ENCODE data around the gene UGT2B7. TPM values are rescaled to one million over a fixed set of nuclear protein-coding genes. Genes with fewer than 3 reads are reported as not detected.

Gene UGT2B7
- total RNA-seq, 1 experiment from 2014 or later, result not detected

DNA sequence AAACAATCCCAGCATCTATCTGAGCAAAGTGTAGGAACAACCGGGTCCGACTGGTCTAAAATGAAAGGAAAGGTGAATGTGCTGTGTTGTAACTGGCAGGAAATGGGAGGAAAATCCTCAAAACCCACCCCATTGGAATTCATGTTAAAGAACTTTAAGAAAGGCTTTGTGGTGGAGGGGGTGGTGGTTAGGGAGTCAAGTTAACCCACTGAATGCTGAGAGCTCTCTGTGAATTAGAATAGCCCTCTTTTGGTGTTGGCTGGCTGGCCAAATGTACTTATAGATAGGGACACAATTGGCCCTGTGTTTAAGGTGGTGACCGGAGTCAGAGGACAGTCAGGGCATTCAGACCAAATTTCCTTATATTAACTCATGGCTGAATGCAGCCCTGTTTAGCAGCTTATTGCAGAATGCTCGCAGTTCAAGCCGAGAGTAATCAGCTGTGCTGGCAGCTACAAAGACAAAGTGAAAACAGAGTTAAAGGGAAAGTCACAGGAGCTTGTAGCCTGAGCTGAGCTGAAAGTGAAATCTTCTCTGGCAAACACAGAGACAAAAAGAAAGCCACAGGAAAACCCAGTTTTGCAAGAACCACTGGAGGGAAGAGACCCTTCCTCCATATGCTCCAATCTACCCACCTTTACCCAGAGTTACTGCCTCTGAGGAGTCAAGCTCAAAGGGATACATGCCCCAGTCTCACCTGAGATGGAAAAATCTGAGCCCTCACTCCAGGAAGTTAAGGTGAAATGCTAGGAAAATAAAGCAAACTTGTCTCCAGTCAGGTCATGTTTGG is 38.5 kb upstream of the UGT2B7 start:
- ChIA-PET CTCF (interaction anchor here (0.6 kb wide), 1 partner anchor 74 kb away, joined by 6 read pairs; no protein-coding TSS in a partner anchor), POLR2A (ENCODE audit: unreplicated experiment) (no interaction called here)
- Histone ChIP-seq H4K20me1 (ENCODE audit: low read length) (no peaks in the 10 kb centered on the region), H3K9me3 (ENCODE audit: low read length) (no peaks in the 10 kb centered on the region), H3K27me3 (ENCODE audit: low read length) (no peaks in the 10 kb centered on the region), H3K4me2 (ENCODE audit: low read length) (no peak overlapping the region), H3K9ac (ENCODE audit: low read length) (no peak overlapping the region), H3K27ac (ENCODE audit: low read length) (no peak overlapping the region), H3K79me2 (ENCODE audit: low read length) (no peaks in the 10 kb centered on the region), H3K4me3 (ENCODE audit: low read length) (no peak overlapping the region), H3F3A (ENCODE audit: low read length, unreplicated experiment) (no peaks in the 10 kb centered on the region), H2AFZ (ENCODE audit: low read length) (0 out of 2 replicates have a peak overlapping the region, but pooled peaks have one; percentile 1), H3K36me3 (ENCODE audit: low read depth, low read length) (no peaks in the 10 kb centered on the region), H3K9me2 (replicated peaks; ENCODE audit: low read length) (no peaks in the 10 kb centered on the region), H3K4me1 (ENCODE audit: insufficient read depth, low read length) (peaks cover 21% of the 10 kb centered on the region)
- no TSS peak for BruUV-seq (replicated peaks)
- no peak for DNase-seq
- no peak for ATAC-seq
- no peak for TF ChIP-seq EZH2 (IDR thresholded peaks at IDR 0.05; ENCODE audit: low read length, unreplicated experiment)
- TF ChIP-seq, protein P1, sequence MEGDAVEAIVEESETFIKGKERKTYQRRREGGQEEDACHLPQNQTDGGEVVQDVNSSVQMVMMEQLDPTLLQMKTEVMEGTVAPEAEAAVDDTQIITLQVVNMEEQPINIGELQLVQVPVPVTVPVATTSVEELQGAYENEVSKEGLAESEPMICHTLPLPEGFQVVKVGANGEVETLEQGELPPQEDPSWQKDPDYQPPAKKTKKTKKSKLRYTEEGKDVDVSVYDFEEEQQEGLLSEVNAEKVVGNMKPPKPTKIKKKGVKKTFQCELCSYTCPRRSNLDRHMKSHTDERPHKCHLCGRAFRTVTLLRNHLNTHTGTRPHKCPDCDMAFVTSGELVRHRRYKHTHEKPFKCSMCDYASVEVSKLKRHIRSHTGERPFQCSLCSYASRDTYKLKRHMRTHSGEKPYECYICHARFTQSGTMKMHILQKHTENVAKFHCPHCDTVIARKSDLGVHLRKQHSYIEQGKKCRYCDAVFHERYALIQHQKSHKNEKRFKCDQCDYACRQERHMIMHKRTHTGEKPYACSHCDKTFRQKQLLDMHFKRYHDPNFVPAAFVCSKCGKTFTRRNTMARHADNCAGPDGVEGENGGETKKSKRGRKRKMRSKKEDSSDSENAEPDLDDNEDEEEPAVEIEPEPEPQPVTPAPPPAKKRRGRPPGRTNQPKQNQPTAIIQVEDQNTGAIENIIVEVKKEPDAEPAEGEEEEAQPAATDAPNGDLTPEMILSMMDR (conservative IDR thresholded peaks at IDR 0.05; ENCODE audit: low read depth, low read length), result no peak
- TF ChIP-seq EZH2phosphoT487 (IDR thresholded peaks at IDR 0.05; ENCODE audit: borderline replicate concordance, low read length), result no peak
- intact Hi-C loops (cut with micrococcal nuclease), result no loop called here

DNA sequence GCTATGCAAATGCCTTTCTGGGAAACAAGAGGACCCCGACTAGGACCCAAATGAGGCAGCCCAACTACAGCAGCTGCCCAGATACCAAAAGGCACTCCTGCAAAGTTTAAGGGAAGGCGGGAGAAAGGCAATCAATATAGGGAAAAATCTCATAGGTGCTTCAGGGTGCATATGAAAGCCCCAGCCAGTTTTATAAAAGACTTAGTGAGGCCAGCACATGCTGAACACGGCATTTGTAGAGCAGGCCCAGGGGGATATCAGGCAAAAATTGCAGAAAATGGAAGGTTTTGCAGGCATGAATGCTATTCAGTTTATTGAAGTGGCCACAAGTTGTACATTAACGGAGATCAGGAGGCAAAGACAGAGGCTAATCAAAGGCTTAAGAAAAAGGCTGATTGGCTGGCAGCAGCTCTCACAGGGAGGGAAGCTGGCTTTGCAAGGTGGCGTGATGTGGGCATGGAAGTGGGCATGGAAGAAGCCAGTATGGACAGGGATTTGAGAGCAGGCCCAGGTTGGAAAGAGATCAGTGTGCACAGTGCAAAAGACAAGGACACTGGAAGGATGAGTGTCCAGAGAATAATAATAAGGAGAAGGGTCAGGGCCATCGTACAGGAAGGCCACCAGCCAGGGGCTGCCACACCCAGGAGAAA is 37.7 kb upstream of the UGT2B7 start:
- H4K20me1 ChIP-seq (ENCODE audit: low read length), result no peaks in the 10 kb centered on the region
- ChIA-PET CTCF (interaction anchor here (0.6 kb wide), 1 partner anchor 73 kb away, joined by 6 read pairs; no protein-coding TSS in a partner anchor), POLR2A (ENCODE audit: unreplicated experiment) (no interaction called here)
- no peak overlapping the region for H3K27ac ChIP-seq (ENCODE audit: low read length)
- H3K9ac ChIP-seq (ENCODE audit: low read length), result no peak overlapping the region
- no peak overlapping the region for H3K4me2 ChIP-seq (ENCODE audit: low read length)
- TF ChIP-seq EZH2phosphoT487 (IDR thresholded peaks at IDR 0.05; ENCODE audit: borderline replicate concordance, low read length) (no peak), EZH2 (IDR thresholded peaks at IDR 0.05; ENCODE audit: low read length, unreplicated experiment) (no peak)
- TF ChIP-seq, protein P1 (conservative IDR thresholded peaks at IDR 0.05; ENCODE audit: low read depth, low read length), result no peak
- no TSS peak for BruUV-seq (replicated peaks)
- H3K79me2 ChIP-seq (ENCODE audit: low read length), result no peaks in the 10 kb centered on the region
- H3F3A ChIP-seq (ENCODE audit: low read length, unreplicated experiment), result no peaks in the 10 kb centered on the region
- DNase-seq (no peak), ATAC-seq (no peak)
- H3K27me3 ChIP-seq (ENCODE audit: low read length), result no peaks in the 10 kb centered on the region
- H3K36me3 ChIP-seq (ENCODE audit: low read depth, low read length), result no peaks in the 10 kb centered on the region
- H3K4me1 ChIP-seq (ENCODE audit: insufficient read depth, low read length), result peaks cover 21% of the 10 kb centered on the region
- no peak overlapping the region for H3K4me3 ChIP-seq (ENCODE audit: low read length)
- no peak overlapping the region for H2AFZ ChIP-seq (ENCODE audit: low read length)
- H3K9me2 ChIP-seq (replicated peaks; ENCODE audit: low read length), result no peaks in the 10 kb centered on the region
- no peaks in the 10 kb centered on the region for H3K9me3 ChIP-seq (ENCODE audit: low read length)
- intact Hi-C loops (cut with micrococcal nuclease), result no loop called here

Measured in PC-3 (cell line).